ENCODE results near the gene DOK7.
A peak's percentile ranks its signal among the peaks of the same experiment; 100 is the strongest.
"Not testable (repeated sequence)": the region's sequence is repeated elsewhere in the genome, so short reads cannot be mapped to it uniquely, and the experiment has no call there.

DOK7 gene

DNA sequence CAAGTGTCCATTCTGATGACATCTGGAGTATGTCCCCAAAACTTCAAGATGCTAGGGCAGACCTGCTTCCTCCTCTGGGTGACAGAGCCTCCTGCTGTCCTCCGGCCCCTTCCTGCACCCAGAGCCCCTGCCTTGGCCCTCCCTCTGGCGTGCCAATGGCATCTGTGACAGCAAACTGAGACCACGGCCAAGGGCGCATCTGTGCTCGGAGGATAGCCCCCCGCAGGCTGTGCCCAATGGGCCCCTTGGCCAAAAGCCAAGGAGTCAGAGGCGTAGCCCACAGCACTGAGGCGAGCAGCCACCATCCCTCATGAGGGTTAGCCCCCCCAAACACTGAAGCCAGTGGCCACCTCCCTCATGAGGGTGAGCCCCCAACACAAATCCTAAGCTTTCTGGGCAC lies 61.2 kb downstream of the DOK7 start:
- DNase-seq = no peak

DNA sequence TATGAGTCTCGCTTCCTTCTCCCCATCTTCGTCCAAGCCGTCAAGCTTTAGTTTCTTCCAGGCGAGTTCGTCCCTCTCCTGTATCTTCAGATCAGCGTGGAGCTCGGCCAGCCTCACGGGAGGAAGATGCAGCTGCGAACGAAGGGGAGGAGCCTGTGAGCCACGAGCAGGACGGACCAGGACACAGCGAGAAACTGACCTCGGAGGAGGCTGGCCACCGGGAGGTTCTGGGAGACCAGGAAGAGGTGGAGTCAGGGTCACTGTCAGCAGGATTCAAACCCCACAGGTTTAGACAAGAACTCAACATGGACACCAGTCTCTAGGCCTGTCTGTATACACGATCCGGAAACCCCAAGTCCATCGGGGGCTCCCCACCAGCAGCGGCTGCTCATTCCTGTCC lies 61.8 kb downstream of the DOK7 start:
- no peak for DNase-seq

DNA sequence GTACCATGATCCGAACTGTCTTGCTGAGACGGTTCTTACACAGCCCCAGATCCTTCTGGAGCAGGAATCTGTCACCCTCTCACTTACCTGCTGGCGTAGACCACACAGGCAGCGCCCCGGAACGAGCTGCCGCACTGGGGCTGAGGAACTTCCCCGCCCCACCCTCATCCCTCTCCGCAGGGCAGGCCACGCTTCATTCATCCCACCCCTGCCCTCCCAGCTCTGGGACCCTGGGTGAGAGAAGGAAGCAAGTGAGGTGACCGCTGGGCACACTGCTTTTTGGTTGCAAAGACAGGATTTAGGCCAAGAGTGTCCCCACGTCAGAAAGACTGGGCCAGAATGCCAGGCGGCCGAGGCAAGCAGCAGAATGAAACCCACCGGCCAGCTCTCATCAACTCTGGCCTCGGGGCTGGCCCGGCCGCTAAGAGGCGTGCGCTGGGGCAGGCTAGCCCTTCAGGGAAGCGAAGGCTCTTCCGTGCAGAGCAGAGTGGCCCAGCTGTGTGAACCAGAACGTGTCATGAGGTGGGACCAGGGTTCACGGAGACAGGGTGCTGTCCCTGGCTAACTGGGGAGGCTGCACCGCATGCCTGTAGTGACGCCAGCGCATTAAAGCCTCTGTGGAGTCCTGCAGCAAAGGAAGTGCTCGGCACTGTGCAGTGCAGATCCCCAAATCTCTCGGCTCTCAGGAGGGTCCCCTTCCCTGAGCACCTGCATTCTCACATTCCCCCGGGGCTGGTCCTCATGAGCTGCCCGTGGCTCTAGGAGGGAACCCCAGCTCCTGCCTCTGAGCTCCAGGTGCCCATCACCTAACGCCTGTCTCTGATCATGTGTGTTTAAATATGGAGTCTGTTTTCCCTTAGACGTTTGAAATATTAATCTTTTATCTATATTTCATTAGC lies 62.7 kb downstream of the DOK7 start:
- DNase-seq = no peak

GRCh38 chr4:3526456-3526855 lies 63.4 kb downstream of the DOK7 start:
- no peak for DNase-seq

DNA sequence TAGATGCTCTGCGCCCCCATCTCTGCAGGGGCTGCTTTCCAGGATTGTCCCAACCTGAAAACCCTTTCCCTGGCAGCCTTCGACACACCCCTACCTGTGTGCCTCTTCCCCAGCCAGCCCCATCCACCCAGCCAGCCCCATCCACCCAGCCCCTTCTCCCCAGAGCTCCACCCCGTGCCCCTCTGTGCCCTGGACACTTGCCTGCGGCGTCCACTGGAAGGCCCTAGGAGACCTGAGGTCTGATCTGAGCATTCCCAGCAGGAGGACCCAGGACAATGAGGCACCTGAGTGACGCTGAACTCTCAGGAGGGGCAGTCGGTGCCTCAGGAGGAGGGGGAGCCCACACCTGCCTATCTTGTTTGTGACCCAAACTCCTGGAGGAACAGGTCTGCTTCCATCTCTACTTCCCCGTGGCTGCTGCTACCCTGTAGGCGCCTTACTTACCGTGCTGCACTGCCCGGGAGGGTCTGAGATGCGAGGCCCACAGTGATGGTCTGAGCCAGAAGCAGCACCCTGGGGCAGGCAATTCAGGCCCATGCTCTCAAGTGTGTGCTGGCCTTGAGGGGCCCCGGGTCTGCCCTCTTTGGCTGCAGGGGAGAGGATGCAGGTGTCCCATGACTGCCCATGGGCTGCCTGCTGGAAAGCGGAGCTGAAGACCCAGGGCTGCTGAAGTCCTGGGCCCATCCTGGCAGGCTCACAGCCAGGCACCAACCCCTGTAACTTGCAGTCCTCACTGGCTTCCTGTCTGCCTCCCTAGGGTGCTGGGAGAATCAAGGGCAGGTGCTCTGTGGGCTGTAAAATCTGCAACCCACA lies 64.2 kb downstream of the DOK7 start:
- no peak for DNase-seq

GRCh38 chr4:3527914-3528876 lies 65.1 kb downstream of the DOK7 start:
- no peak for DNase-seq

GRCh38 chr4:3529363-3529762 lies 66.3 kb downstream of the DOK7 start:
- DNase-seq = no peak

DNA sequence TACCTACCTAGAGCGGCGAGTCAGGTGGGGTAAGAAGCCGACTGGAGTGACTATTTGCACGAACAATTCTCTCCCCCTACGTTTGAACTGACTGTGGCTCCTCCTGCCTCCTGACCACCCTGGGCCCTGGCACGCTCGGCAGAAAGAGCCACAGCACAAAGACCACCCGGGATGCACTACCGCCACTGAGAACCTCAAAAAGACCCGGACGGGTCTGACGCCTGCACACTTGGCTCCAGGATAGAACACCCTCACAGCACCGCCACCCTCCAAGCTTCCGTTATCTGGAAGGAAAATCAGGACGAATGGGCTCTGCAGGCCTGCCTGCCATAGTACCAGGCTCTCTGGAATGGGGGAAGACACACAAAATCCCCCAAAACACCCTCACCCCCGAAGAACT lies 66.9 kb downstream of the DOK7 start:
- DNase-seq = no peak

DNA sequence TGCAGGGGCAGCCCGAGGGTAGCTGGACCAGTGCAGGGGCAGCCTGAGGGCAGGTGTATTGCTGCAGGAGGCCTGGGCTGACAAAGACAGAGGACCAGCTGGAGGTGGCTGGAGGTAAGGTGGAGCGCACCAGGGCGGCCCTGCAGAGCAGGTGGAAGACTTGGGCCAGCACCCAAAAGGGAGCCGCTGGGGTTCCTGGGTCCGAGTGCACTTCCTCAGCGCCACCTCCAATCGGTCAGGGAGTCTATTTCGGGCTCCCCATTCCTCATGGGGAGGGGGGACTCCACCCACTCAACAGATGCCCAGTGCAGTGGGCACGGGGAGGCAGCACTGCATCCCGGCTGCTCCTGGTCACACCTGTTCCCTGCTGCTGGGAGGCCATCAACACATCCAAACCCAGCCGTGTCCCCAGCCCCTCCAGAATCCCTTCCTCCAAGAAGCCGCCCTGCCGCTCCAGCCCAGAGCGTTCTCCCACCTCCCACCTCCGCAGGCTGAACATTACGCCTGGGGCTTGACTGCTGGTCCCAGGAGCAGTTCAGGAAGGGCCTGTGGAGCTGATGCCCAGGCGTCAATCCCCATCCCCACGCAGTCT lies 67.7 kb downstream of the DOK7 start:
- no peak for DNase-seq

GRCh38 chr4:3531318-3531878 lies 68.3 kb downstream of the DOK7 start:
- no peak for DNase-seq

- DNase-seq = peak; percentile 58
These were observed 69.0 kb downstream of the DOK7 start, which contains the start of gene LRPAP1 for GRCh38 chr4:3531879-3532750. Gene LRPAP1 (minus strand): TSS chr4:3532422. CDS start chr4:3532412, 10 bp downstream.

DNA sequence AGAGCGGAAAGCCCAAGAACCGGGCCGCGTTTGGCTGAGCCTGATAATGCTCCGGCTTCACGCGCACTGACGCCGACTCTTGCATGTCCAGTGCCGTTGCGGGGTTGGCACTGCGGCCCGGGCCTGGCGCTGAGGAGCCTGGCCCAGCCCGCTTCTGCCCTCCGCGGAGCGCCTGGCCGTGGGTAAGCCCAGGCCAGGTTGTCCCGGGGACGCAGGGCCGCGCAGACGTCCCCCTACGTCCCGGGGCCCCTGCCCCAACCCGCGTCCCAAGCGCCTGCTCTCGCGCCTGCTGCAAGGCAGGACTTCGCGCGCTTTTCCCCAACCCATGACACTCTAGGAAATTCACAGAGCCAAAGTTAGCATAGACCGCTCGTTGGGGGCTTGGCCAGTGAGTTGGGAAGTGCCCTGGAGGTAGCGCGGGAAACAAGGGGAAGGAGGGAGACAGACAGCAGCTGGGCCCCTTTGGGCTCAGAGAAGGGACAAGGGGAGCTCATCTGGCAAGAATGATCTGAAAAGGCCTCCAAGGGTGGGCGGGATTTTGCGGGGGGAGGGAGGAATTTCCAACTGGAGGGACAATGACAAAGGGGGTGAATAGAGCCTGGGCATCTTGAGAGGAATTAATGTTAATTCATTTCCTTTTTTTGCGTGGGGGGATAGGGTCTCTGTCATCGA lies 69.8 kb downstream of the DOK7 start:
- DNase-seq = no peak

- DNase-seq = no peak
These were observed 70.3 kb downstream of the DOK7 start for GRCh38 chr4:3533423-3533820.

DNA sequence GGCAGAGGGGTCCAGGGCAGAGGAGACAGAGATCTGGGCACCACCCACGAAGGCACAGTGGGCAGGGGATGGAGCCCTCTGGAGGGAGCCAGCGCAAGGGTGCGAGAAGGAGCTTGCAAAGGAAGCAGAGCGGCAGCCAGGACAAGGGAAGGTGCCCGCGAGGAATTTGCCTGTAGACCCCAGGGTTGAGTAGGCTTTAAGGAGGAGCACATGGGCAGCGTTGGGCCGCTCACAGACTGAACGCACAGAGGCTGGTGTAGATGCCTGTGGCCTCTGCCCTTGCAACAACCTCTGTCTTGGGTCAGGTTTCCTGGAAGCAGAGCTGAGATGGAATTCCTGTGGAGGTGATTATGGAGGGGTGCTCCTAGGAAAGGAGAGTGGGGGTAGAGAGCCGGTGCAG lies 72.7 kb downstream of the DOK7 start:
- not testable (repeated sequence) for DNase-seq

DNA sequence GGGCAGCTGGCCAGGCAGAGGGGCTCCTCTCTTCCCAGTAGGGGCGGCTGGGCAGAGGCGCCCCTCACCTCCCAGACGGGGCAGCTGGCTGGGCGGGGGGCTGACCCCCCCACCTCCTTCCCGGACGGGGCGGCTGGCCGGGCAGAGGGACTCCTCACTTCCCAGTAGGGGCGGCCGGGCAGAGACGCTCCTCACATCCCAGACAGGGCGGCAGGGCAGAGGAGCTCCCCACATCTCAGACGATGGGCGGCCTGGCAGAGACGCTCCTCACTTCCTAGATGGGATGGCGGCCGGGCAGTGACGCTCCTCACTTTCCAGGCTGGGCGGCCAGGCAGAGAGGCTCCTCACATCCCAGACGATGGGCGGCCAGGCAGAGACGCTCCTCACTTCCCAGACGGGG lies 75.8 kb downstream of the DOK7 start:
- DNase-seq = not testable (repeated sequence)

DNA sequence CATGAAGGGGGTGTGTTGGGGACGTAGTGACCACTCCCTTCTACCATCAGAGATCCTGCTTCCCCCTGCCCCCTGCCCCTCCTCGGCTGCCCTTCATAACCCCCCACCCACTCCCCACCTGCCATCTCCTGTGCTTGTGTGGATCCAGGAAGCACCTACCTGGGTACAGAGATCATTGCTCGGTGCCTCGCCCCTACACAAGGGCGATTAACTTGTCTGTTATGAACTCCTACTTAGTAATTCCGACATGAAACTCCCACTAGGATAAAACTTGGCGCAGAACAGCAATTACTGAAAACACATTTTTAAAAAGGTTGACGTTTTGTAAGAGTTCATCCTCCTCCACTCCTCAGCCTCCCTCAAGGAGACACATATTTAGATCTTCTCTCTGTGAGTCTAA lies 80.3 kb downstream of the DOK7 start:
- not testable (repeated sequence) for DNase-seq
